Trophoblast cell (in vitro differentiated cells and primary cell): ENCODE data around the gene DBF4B.
A peak's percentile ranks its signal among the peaks of the same experiment; 100 is the strongest.
"Not testable (repeated sequence)": the region's sequence is repeated elsewhere in the genome, so short reads cannot be mapped to it uniquely, and the experiment has no call there.

Experiments
- DNase-seq, 2 donors: peaks; one replicate each; pipeline ENCODE4 v3.0.0-alpha.2; 2016
- H2AFZ ChIP-seq: 2 replicates; pipeline ENCODE4 v1.6.1; 2013; ENCODE audit warnings: low read length, moderate library complexity, mild to moderate bottlenecking; ENCODE audit not compliant: insufficient read depth, poor library complexity
- H2AK5ac ChIP-seq: 2 replicates; pipeline ENCODE4 v1.6.1; 2013; ENCODE audit warnings: mild to moderate bottlenecking, low read length
- H2BK120ac ChIP-seq: 2 replicates; pipeline ENCODE4 v1.6.1; 2013; ENCODE audit warnings: low read length, mild to moderate bottlenecking, moderate library complexity; ENCODE audit not compliant: insufficient read depth, poor library complexity
- H2BK12ac ChIP-seq: 2 replicates; pipeline ENCODE4 v1.6.1; 2013; ENCODE audit warnings: mild to moderate bottlenecking, low read length, moderate library complexity
- H2BK5ac ChIP-seq: 2 replicates; pipeline ENCODE4 v1.6.1; 2013; ENCODE audit warnings: low read length, low read depth, moderate library complexity, mild to moderate bottlenecking; ENCODE audit not compliant: poor library complexity
- H3K14ac ChIP-seq: 2 replicates; pipeline ENCODE4 v1.6.1; 2013; ENCODE audit warnings: mild to moderate bottlenecking, low read length
- H3K18ac ChIP-seq: 2 replicates; pipeline ENCODE4 v1.6.1; 2013; ENCODE audit warnings: mild to moderate bottlenecking, low read length
- H3K23ac ChIP-seq: 2 replicates; pipeline ENCODE4 v1.6.1; 2013; ENCODE audit warnings: low read length
- H3K27ac ChIP-seq: 2 replicates; pipeline ENCODE4 v1.5.1; 2013; ENCODE audit warnings: low read depth, mild to moderate bottlenecking, inconsistent platforms, low read length, moderate library complexity
- H3K27me3 ChIP-seq: 2 replicates; pipeline ENCODE4 v1.6.1; 2013; ENCODE audit warnings: inconsistent platforms, mild to moderate bottlenecking, low read length, moderate library complexity; ENCODE audit not compliant: insufficient read depth
- H3K36me3 ChIP-seq, 2 experiments: 1 replicate in 1 of 2; 2 replicates in 1 of 2; pipeline ENCODE4 v1.6.1; 2013; ENCODE audit warnings: low read length in 2 of 2, mild to moderate bottlenecking in 2 of 2, moderate library complexity in 1 of 2; ENCODE audit not compliant: insufficient read depth in 2 of 2, control insufficient read depth in 1 of 2
- H3K4ac ChIP-seq: 2 replicates; pipeline ENCODE4 v1.6.1; 2013; ENCODE audit warnings: low read depth, mild to moderate bottlenecking, low read length, moderate library complexity
- H3K4me1 ChIP-seq, 2 experiments: 1 replicate in 1 of 2; 2 replicates in 1 of 2; pipeline ENCODE4 v1.6.1; 2013; ENCODE audit warnings: low read length in 2 of 2, mild to moderate bottlenecking in 2 of 2, moderate library complexity in 1 of 2; ENCODE audit not compliant: insufficient read depth in 2 of 2, control insufficient read depth in 1 of 2
- H3K4me2 ChIP-seq: 2 replicates; pipeline ENCODE4 v1.6.1; 2013; ENCODE audit warnings: inconsistent platforms, mild to moderate bottlenecking, low read length, moderate library complexity
- H3K4me3 ChIP-seq: 2 replicates; pipeline ENCODE4 v1.5.1; 2013; ENCODE audit warnings: mild to moderate bottlenecking, low read depth, low read length, inconsistent platforms
- H3K79me1 ChIP-seq: one replicate; pipeline ENCODE4 v1.6.1; 2013; ENCODE audit warnings: low read length
- H3K79me2 ChIP-seq: 2 replicates; pipeline ENCODE4 v1.6.1; 2013; ENCODE audit warnings: low read length, mild to moderate bottlenecking; ENCODE audit not compliant: control insufficient read depth, insufficient read depth, poor library complexity
- H3K9ac ChIP-seq: 2 replicates; pipeline ENCODE4 v1.6.1; 2013; ENCODE audit warnings: mild to moderate bottlenecking, low read length
- H3K9me3 ChIP-seq: 2 replicates; pipeline ENCODE4 v1.6.1; 2013; ENCODE audit warnings: low read depth, mild to moderate bottlenecking, control low read depth, inconsistent platforms, low read length; ENCODE audit not compliant: insufficient read depth
- H4K12ac ChIP-seq: 2 replicates; pipeline ENCODE4 v1.6.1; 2013; ENCODE audit warnings: low read depth, mild to moderate bottlenecking, low read length, moderate library complexity
- H4K8ac ChIP-seq: 2 replicates; pipeline ENCODE4 v1.6.1; 2013; ENCODE audit warnings: low read depth, mild to moderate bottlenecking, low read length, moderate library complexity
- H4K91ac ChIP-seq: one replicate; pipeline ENCODE4 v1.6.1; 2013; ENCODE audit warnings: low read depth, mild to moderate bottlenecking, low read length, moderate library complexity
- WGBS: extraction: QIAGEN DNeasy Blood & Tissue Kit; methylation state at CpG from one replicate; pipeline ENCODE4 v1.1.7; 2013; ENCODE audit warnings: missing lambda C conversion rate; ENCODE audit not compliant: insufficient read length, insufficient coverage; ENCODE audit errors: extremely low coverage; 5-methylcytosine and 5-hydroxymethylcytosine counted together

The DBF4B gene

DNA sequence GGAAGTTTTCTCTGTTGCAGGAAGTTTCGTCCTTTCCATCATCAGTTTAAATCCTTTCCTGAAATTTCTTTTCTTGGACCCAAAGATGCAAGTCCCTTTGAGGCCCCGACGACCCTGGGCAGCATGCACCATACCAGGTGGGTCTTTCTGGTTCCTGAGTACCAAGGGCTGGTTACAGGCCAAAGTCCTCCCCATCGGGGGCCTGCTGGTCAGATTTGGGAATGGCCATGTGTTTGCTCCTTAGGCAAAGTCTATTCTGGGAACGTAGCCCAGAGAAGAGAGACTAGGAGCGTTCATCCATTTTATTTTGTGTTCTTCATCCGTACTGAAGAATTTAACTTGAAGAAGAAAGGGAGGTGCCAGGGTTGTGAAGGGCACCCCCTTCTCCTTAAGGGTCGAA lies 32.9 kb downstream of the DBF4B start:
- H3K4ac ChIP-seq = no peak overlapping the region
- no peaks in the 10 kb centered on the region for H3K79me2 ChIP-seq
- H2AK5ac ChIP-seq = no peak overlapping the region
- H3K4me3 ChIP-seq = no peak overlapping the region
- H2BK5ac ChIP-seq = no peak overlapping the region
- no peak overlapping the region for H2BK120ac ChIP-seq
- no peaks in the 10 kb centered on the region for H3K4me1 ChIP-seq
- H3K36me3 ChIP-seq = peaks cover 13 to 27% of the 10 kb centered on the region in 2 experiments
- H3K27ac ChIP-seq = no peak overlapping the region
- no CpG with 5 or more reads among the region's 8 CpGs for WGBS
- H3K4me2 ChIP-seq = no peak overlapping the region
- no peak overlapping the region for H2AFZ ChIP-seq
- no peaks in the 10 kb centered on the region for H3K27me3 ChIP-seq
- H3K14ac ChIP-seq = no peak overlapping the region
- peaks cover 1% of the 10 kb centered on the region for H3K9me3 ChIP-seq
- no peak for DNase-seq
- no peak overlapping the region for H3K9ac ChIP-seq
- no peak overlapping the region for H4K8ac ChIP-seq
- no peak overlapping the region for H3K23ac ChIP-seq
- no peak overlapping the region for H4K12ac ChIP-seq
- H3K18ac ChIP-seq = no peak overlapping the region
- no peak overlapping the region for H4K91ac ChIP-seq
- H3K79me1 ChIP-seq = no peaks in the 10 kb centered on the region
- H2BK12ac ChIP-seq = no peak overlapping the region

DNA sequence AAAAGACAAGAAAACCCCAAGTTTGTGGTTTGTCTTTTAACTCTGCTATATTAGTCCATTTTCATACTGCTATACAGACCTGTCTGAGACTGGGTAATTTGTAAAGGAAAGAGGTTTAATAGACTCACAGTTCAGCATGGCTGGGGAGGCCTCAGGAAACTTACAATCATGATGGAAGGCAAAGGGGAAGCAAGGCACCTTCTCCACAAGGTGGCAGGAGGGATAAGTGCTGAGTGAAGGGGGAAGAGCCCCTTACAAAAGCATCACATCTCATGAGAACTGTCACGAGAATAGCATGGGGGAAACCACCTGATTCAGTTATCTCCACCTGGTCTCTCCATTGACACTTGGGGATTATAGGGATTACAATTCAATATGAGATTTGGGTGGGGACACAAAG lies 36.8 kb downstream of the DBF4B start:
- Histone ChIP-seq H2BK12ac (no peak overlapping the region), H2AFZ (no peak overlapping the region), H4K12ac (no peak overlapping the region), H3K9ac (no peak overlapping the region), H4K91ac (no peak overlapping the region), H3K4me3 (no peak overlapping the region), H2BK120ac (no peak overlapping the region), H3K27me3 (no peaks in the 10 kb centered on the region), H3K4me2 (no peak overlapping the region), H3K79me1 (no peaks in the 10 kb centered on the region), H3K27ac (no peak overlapping the region), H2BK5ac (no peak overlapping the region), H3K4ac (no peak overlapping the region), H3K23ac (no peak overlapping the region), H3K79me2 (no peaks in the 10 kb centered on the region), H3K36me3 (peaks cover 35 to 36% of the 10 kb centered on the region in 2 experiments), H3K4me1 (no peaks in the 10 kb centered on the region), H4K8ac (no peak overlapping the region), H2AK5ac (no peak overlapping the region), H3K9me3 (no peaks in the 10 kb centered on the region), H3K18ac (no peak overlapping the region), H3K14ac (no peak overlapping the region)
- no peak for DNase-seq
- no CpG with 5 or more reads among the region's 1 CpG for WGBS

DNA sequence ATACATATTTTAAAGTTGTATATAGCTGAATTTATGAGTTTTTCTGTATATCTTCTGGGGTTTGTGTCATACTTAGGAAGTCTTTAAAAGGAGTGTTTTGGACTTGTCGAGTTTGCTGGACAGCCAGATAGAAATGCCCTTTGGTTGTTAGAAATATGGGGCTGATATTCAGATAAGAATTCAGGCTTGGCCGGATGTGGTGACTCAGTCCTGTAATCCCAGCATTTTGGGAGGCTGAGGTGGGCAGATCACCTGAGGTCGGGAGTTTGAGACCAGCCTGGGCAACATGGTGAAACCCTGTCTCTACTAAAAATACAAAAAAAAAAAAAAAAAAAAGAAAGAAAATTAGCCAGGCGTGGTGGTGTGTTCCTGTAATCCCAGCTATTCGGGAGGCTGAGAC lies 37.3 kb downstream of the DBF4B start:
- H3K14ac ChIP-seq, H2BK5ac ChIP-seq, H3K27ac ChIP-seq, H3K27me3 ChIP-seq, H3K9me3 ChIP-seq, H3K4ac ChIP-seq, H4K8ac ChIP-seq, H3K4me1 ChIP-seq, H3K4me3 ChIP-seq, H3K18ac ChIP-seq, H2BK120ac ChIP-seq, H4K12ac ChIP-seq, H3K9ac ChIP-seq, H4K91ac ChIP-seq, H3K23ac ChIP-seq, H3K4me2 ChIP-seq, H3K79me2 ChIP-seq, H2BK12ac ChIP-seq, H2AK5ac ChIP-seq, H3K79me1 ChIP-seq, H2AFZ ChIP-seq: not testable (repeated sequence)
- DNase-seq = peak in 1 of 2 donors; percentile 30
- H3K36me3 ChIP-seq = peaks cover 39 to 40% of the 10 kb centered on the region in 2 experiments
- WGBS = no CpG with 5 or more reads among the region's 5 CpGs

DNA sequence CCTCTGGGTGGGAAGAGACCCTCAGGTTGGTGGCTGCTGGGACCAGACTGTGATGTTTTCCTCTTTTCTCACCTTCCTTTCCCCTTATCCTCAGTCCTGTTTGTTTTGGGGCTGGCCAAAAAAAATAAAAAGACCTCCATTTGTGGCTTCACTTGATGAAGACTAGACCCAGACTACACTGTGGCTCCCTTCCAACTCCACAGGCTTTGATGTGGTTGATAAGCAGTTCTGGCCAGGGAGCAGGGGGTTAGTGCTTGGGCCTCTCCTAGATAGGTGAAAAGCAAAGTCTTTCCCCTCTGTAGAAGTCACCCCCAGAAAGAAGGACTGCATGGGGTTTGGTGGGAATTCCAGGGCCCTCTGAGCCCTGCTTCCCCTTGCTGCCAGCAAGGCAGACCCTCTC lies 39.1 kb downstream of the DBF4B start:
- Histone ChIP-seq H4K91ac (no peak overlapping the region), H3K14ac (no peak overlapping the region), H3K9me3 (no peaks in the 10 kb centered on the region), H3K23ac (no peak overlapping the region), H3K4me3 (no peak overlapping the region), H2BK120ac (no peak overlapping the region), H3K4me2 (no peak overlapping the region), H2BK5ac (no peak overlapping the region), H4K8ac (no peak overlapping the region), H3K79me1 (no peaks in the 10 kb centered on the region), H4K12ac (no peak overlapping the region), H2BK12ac (no peak overlapping the region), H3K9ac (no peak overlapping the region), H3K27ac (no peak overlapping the region), H2AK5ac (no peak overlapping the region), H3K36me3 (peaks cover 42 to 43% of the 10 kb centered on the region in 2 experiments), H3K4me1 (no peaks in the 10 kb centered on the region), H3K79me2 (no peaks in the 10 kb centered on the region), H2AFZ (no peak overlapping the region), H3K27me3 (no peaks in the 10 kb centered on the region), H3K18ac (no peak overlapping the region), H3K4ac (no peak overlapping the region)
- no peak for DNase-seq
